Measurements from ENCODE around the gene CUTA.

GRCh38 chr6:33420491-33421343 is 2.8 kb upstream of the CUTA start:
- no peak for TF ChIP-seq TAF1 (IDR thresholded peaks at IDR 0.05; ENCODE audit: borderline replicate concordance, low read depth, low read length)
- TF ChIP-seq JUND (IDR thresholded peaks at IDR 0.05), result no peak
- TF ChIP-seq CTCF (IDR thresholded peaks at IDR 0.05), result no peak
- no peak for TF ChIP-seq RAD21 (IDR thresholded peaks at IDR 0.05; ENCODE audit: low read length)
- TF ChIP-seq SMC3 (IDR thresholded peaks at IDR 0.05; ENCODE audit: low read depth, low read length), result no peak
- no peak for TF ChIP-seq POLR2AphosphoS5 (IDR thresholded peaks at IDR 0.05; ENCODE audit: low read depth, low read length)
- TF ChIP-seq TCF12 (IDR thresholded peaks at IDR 0.05), result no peak
- TF ChIP-seq ZBTB33 (IDR thresholded peaks at IDR 0.05; ENCODE audit: borderline replicate concordance, low read depth), result no peak
- no peak for TF ChIP-seq MAX (IDR thresholded peaks at IDR 0.05; ENCODE audit: low read depth)
- TF ChIP-seq YY1 (IDR thresholded peaks at IDR 0.05; ENCODE audit: low read depth), result no peak
- TF ChIP-seq RFX5 (IDR thresholded peaks at IDR 0.05; ENCODE audit: low read length), result no peak

All from SK-N-SH (cell line).